ENCODE measurements around the gene MST1.

- TF ChIP-seq POLR2A (IDR thresholded peaks at IDR 0.05) = no peak
- TF ChIP-seq, protein P1, sequence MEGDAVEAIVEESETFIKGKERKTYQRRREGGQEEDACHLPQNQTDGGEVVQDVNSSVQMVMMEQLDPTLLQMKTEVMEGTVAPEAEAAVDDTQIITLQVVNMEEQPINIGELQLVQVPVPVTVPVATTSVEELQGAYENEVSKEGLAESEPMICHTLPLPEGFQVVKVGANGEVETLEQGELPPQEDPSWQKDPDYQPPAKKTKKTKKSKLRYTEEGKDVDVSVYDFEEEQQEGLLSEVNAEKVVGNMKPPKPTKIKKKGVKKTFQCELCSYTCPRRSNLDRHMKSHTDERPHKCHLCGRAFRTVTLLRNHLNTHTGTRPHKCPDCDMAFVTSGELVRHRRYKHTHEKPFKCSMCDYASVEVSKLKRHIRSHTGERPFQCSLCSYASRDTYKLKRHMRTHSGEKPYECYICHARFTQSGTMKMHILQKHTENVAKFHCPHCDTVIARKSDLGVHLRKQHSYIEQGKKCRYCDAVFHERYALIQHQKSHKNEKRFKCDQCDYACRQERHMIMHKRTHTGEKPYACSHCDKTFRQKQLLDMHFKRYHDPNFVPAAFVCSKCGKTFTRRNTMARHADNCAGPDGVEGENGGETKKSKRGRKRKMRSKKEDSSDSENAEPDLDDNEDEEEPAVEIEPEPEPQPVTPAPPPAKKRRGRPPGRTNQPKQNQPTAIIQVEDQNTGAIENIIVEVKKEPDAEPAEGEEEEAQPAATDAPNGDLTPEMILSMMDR (IDR thresholded peaks at IDR 0.05) = no peak
These were observed 6.1 kb downstream of the MST1 start for GRCh38 chr3:49683162-49683561.
